Glomerular visceral epithelial cell (primary cell): ENCODE measurements around the gene STAT2.
"Not testable (repeated sequence)": the region's sequence is repeated elsewhere in the genome, so short reads cannot be mapped to it uniquely, and the experiment has no call there.

Experiments
- DNase-seq: peaks from one replicate; pipeline ENCODE4 v3.0.0-alpha.2; 2016; ENCODE audit errors: extremely low spot score

Gene STAT2

GRCh38 chr12:56359851-56360767 lies at the start of gene STAT2:
TSS of gene STAT2 (minus strand) at chr12:56360107. CDS start at chr12:56356571, 3,536 bp downstream.
- DNase-seq: peak; percentile 100

GRCh38 chr12:56408799-56409417 lies 49.0 kb upstream of the STAT2 start:
- DNase-seq: no peak

- not testable (repeated sequence) for DNase-seq
These were observed 44.3 kb upstream of the STAT2 start for GRCh38 chr12:56404227-56404626.

GRCh38 chr12:56401612-56402011 lies 41.7 kb upstream of the STAT2 start:
- not testable (repeated sequence) for DNase-seq

GRCh38 chr12:56401125-56401524 lies 41.2 kb upstream of the STAT2 start:
- not testable (repeated sequence) for DNase-seq

GRCh38 chr12:56399466-56399865 lies 39.6 kb upstream of the STAT2 start:
- not testable (repeated sequence) for DNase-seq

- DNase-seq: no peak
These were observed 38.4 kb upstream of the STAT2 start for GRCh38 chr12:56398324-56398723.

GRCh38 chr12:56392331-56392730 lies 32.4 kb upstream of the STAT2 start:
- no peak for DNase-seq

- DNase-seq: no peak
These were observed 31.8 kb upstream of the STAT2 start for GRCh38 chr12:56391721-56392120.

GRCh38 chr12:56389412-56389811 lies 29.5 kb upstream of the STAT2 start:
- no peak for DNase-seq

- no peak for DNase-seq
These were observed 27.3 kb upstream of the STAT2 start for GRCh38 chr12:56387152-56387736.

GRCh38 chr12:56385873-56386272 lies 26.0 kb upstream of the STAT2 start:
- peak; percentile 42 for DNase-seq

GRCh38 chr12:56382611-56383010 lies 22.7 kb upstream of the STAT2 start:
- DNase-seq: no peak

GRCh38 chr12:56377989-56378316 lies 18.0 kb upstream of the STAT2 start:
- DNase-seq: no peak

- DNase-seq: peak; percentile 15
These were observed 17.5 kb upstream of the STAT2 start for GRCh38 chr12:56377310-56377988.

- no peak for DNase-seq
These were observed 15.9 kb upstream of the STAT2 start for GRCh38 chr12:56375598-56376434.

GRCh38 chr12:56374726-56375597 lies 15.1 kb upstream of the STAT2 start:
- DNase-seq: no peak

GRCh38 chr12:56373515-56373914 lies 13.6 kb upstream of the STAT2 start:
- no peak for DNase-seq

GRCh38 chr12:56366948-56367347 lies 7.0 kb upstream of the STAT2 start:
- no peak for DNase-seq
